Measurements from ENCODE around the gene ENOX1. TPM values are rescaled to one million over a fixed set of nuclear protein-coding genes. Genes with fewer than 3 reads are reported as not detected.

Gene ENOX1
- total and polyA plus RNA-seq, 2 donors (not counting 3 experiments of a cell fraction or from before 2014, with no cell fraction given) = 0.17 to 0.97 TPM

- TF ChIP-seq CTCF (IDR thresholded peaks at IDR 0.05; ENCODE audit: extremely low read depth in 1 of 2, insufficient read depth in 1 of 2, low read depth in 1 of 2, low read length in 2 of 2) (no peak), MYC (IDR thresholded peaks at IDR 0.05; ENCODE audit: low read depth, low read length) (no peak), MAX (IDR thresholded peaks at IDR 0.05; ENCODE audit: insufficient read depth, insufficient read length) (no peak), EZH2 (IDR thresholded peaks at IDR 0.05; ENCODE audit: borderline replicate concordance, low read depth, low read length, severe bottlenecking) (no peak), FOS (IDR thresholded peaks at IDR 0.05; ENCODE audit: borderline replicate concordance, insufficient read depth, low read length) (no peak), POLR2A (IDR thresholded peaks at IDR 0.05; ENCODE audit: low read depth, low read length) (no peak), GATA2 (IDR thresholded peaks at IDR 0.05; ENCODE audit: insufficient read depth, insufficient read length, low read depth, low read length) (no peak), JUN (IDR thresholded peaks at IDR 0.05; ENCODE audit: borderline replicate concordance, insufficient read depth, insufficient read length, low read depth) (no peak), POLR2AphosphoS5 (IDR thresholded peaks at IDR 0.05; ENCODE audit: insufficient read depth, low read depth, low read length) (no peak)
- dilution Hi-C loops (cut with MboI; ENCODE audit: extremely low pct_ligation_motif_present, low sequenced_read_pairs) (no loop called here), intact Hi-C loops (cut with micrococcal nuclease) (no loop called here)
- ChIA-PET POLR2A (no interaction called here), CTCF (no interaction called here)
- Histone ChIP-seq H3K27me3 (ENCODE audit: control insufficient read depth in 2 of 2, insufficient read depth in 2 of 2, low read length in 2 of 2) (peaks cover 0 to 2% of the 10 kb centered on the region in 2 experiments), H3K4me1 (ENCODE audit: control insufficient read depth, extremely low read depth, insufficient read depth, low read length) (no peaks in the 10 kb centered on the region), H4K20me1 (replicated peaks; ENCODE audit: control insufficient read depth, extremely low read depth, insufficient read depth, low read length) (no peaks in the 10 kb centered on the region), H3K27ac (ENCODE audit: insufficient read depth, low read depth, low read length) (no peak overlapping the region), H3K4me2 (ENCODE audit: insufficient read depth, low read length) (no peak overlapping the region), H2AFZ (ENCODE audit: low read depth, low read length) (no peak overlapping the region), H3K4me3 (replicated peaks in 1 of 3; ENCODE audit: insufficient read depth in 1 of 3, low read depth in 1 of 3, low read length in 3 of 3) (no peak overlapping the region), H3K9me1 (replicated peaks; ENCODE audit: control insufficient read depth, extremely low read depth, insufficient read depth, low read length) (no peaks in the 10 kb centered on the region), H3K9me3 (replicated peaks; ENCODE audit: control insufficient read depth, insufficient read depth, low read length) (no peaks in the 10 kb centered on the region), H3K9ac (replicated peaks; ENCODE audit: extremely low read depth, insufficient read depth, low read length) (no peak overlapping the region), H3K79me2 (ENCODE audit: control insufficient read depth, insufficient read depth, low read length) (no peaks in the 10 kb centered on the region), H3K36me3 (ENCODE audit: control insufficient read depth in 2 of 2, extremely low read depth in 1 of 2, insufficient read depth in 2 of 2, low read length in 2 of 2) (no peaks in the 10 kb centered on the region)
- no peak for DNase-seq (ENCODE audit: low read depth, low spot score)
- FAIRE-seq = no peak
- BruUV-seq (replicated peaks) = no TSS peak
Measured at GRCh38 chr13:43567608-43568007, 219.2 kb downstream of the ENOX1 start.
